K562 (cell line): ENCODE data around the gene GAL3ST3. TPM values are rescaled to one million over a fixed set of nuclear protein-coding genes. Genes with fewer than 3 reads are reported as not detected.
A peak's percentile ranks its signal among the peaks of the same experiment; 100 is the strongest.

Experiments used
- ATAC-seq: fragments of 200-7000 bp; cut with Tn5 transposase; 3 replicates; pipeline ENCODE4 v1.9.1; 2020; ENCODE audit warnings: moderate library complexity
- BruUV-seq: library from RNA; stranded (reverse); fragments of 400-500 nt; replicated peaks from 2 replicates; lab custom pipeline; 2021; lab: Mats Ljungman, UMichigan
- CTCF ChIA-PET: fragments of 300-600 bp; formaldehyde crosslinking; extraction: SDS; loops from one replicate; lab custom pipeline; 2021; ENCODE audit warnings: low intra/inter-chr PET ratio; lab: Yijun Ruan, JAX
- POLR2A ChIA-PET: fragments of 300-600, 350-650 bp; sonication (Branson Sonifier 250); formaldehyde crosslinking; extraction: SDS; loops from one replicate; lab custom pipeline; 2021; ENCODE audit warnings: antibody characterized with exemption, inconsistent platforms; lab: Yijun Ruan, JAX
- DNase-seq, 4 experiments: peaks; one replicate each; pipeline versions ENCODE4 v3.0.0 to v3.0.0-alpha.2; 2011 to 2018; ENCODE audit warnings: low spot score in 3 of 4, mixed read lengths in 3 of 4; ENCODE audit errors: extremely low read depth in 1 of 4
- FAIRE-seq: peaks from 2 replicates; lab custom pipeline; 2011; peaks lifted over from hg19 to GRCh38; lab: Jason Lieb, UNC
- H2AFZ ChIP-seq: 2 replicates; pipeline ENCODE4 v1.6.0; 2011; ENCODE audit warnings: low read depth, low read length, control low read depth, inconsistent platforms
- H3K27ac ChIP-seq: fragments of 200-600 bp; 3 replicates; pipeline ENCODE4 v1.8.0; 2011; ENCODE audit warnings: low read depth, mild to moderate bottlenecking, control low read depth, inconsistent platforms, low read length, moderate library complexity, mixed read lengths; ENCODE audit errors: extremely low read depth
- H3K27me3 ChIP-seq, 2 experiments: fragments of 300-600 bp in 1 of 2; 2 replicates in 1 of 2; 3 replicates in 1 of 2; pipeline versions ENCODE4 v1.6.0 to v1.8.0; 2011; ENCODE audit warnings: inconsistent platforms in 2 of 2, low read length in 2 of 2, mild to moderate bottlenecking in 1 of 2, mixed read lengths in 1 of 2, moderate library complexity in 1 of 2; ENCODE audit not compliant: control insufficient read depth in 2 of 2, insufficient read depth in 2 of 2
- H3K36me3 ChIP-seq: fragments of 300-600 bp; 3 replicates; pipeline ENCODE4 v1.8.0; 2011; ENCODE audit warnings: mild to moderate bottlenecking, low read length, inconsistent platforms; ENCODE audit not compliant: control insufficient read depth, insufficient read depth
- H3K4me1 ChIP-seq, 2 experiments: fragments of 200-600 bp in 1 of 2; replicated peaks in 1 of 2; 2 replicates in 1 of 2; 3 replicates in 1 of 2; pipeline versions ENCODE4 v1.5.1 to v1.8.0; 2011; ENCODE audit warnings: inconsistent platforms in 2 of 2, low read length in 2 of 2, mild to moderate bottlenecking in 1 of 2, mixed read lengths in 1 of 2, moderate library complexity in 1 of 2; ENCODE audit not compliant: control insufficient read depth in 2 of 2, insufficient read depth in 2 of 2
- H3K4me2 ChIP-seq: 2 replicates; pipeline ENCODE4 v1.6.1; 2011; ENCODE audit warnings: low read length, control low read depth, inconsistent platforms, mixed read lengths; ENCODE audit not compliant: insufficient read depth
- H3K4me3 ChIP-seq: fragments of 200-600 bp; sonication (generic), shearing (Covaris generic); 2 replicates; pipeline ENCODE4 v1.5.1; 2016; ENCODE audit warnings: control low read depth, inconsistent platforms
- H3K79me2 ChIP-seq: fragments of 200-600 bp; 3 replicates; pipeline ENCODE4 v1.8.0; 2011; ENCODE audit warnings: low read length, inconsistent platforms; ENCODE audit not compliant: control insufficient read depth, insufficient read depth
- H3K9ac ChIP-seq, 2 experiments: 2 replicates each; pipeline versions ENCODE4 v1.6.0 to v1.6.1; 2011; ENCODE audit warnings: low read depth in 2 of 2, low read length in 2 of 2, control low read depth in 1 of 2, inconsistent platforms in 1 of 2, mild to moderate bottlenecking in 1 of 2, mixed read lengths in 1 of 2; ENCODE audit not compliant: insufficient read depth in 1 of 2
- H3K9me1 ChIP-seq: one replicate; pipeline ENCODE4 v1.6.0; 2011; ENCODE audit warnings: inconsistent platforms, mild to moderate bottlenecking, low read length, moderate library complexity; ENCODE audit not compliant: control insufficient read depth, insufficient read depth
- H3K9me3 ChIP-seq: replicated peaks from 2 replicates; pipeline ENCODE4 v1.5.1; 2011; ENCODE audit warnings: low read depth, low read length, inconsistent platforms; ENCODE audit not compliant: control insufficient read depth, insufficient read depth
- H4K20me1 ChIP-seq: replicated peaks from 2 replicates; pipeline ENCODE4 v1.6.1; 2011; ENCODE audit warnings: low read length, inconsistent platforms, mixed read lengths; ENCODE audit not compliant: control insufficient read depth, insufficient read depth
- BACH1 ChIP-seq: fragments of 200-800 bp; sonication (Bioruptor generic); IDR thresholded peaks from 2 replicates; pipeline ENCODE4 v1.6.1; 2016; ENCODE audit warnings: missing genetic modification characterization, missing compliant biosample characterization
- CBX1 ChIP-seq: sonication (generic); IDR thresholded peaks from 2 replicates; pipeline ENCODE4 v1.6.1; 2016; ENCODE audit warnings: antibody characterized with exemption, low read depth, mild to moderate bottlenecking
- CEBPG ChIP-seq, 3 experiments: fragments of 200-800 bp in 1 of 3; sonication (Bioruptor generic) in 1 of 3; sonication (generic) in 1 of 3; formaldehyde crosslinking in 1 of 3; IDR thresholded peaks in 2 of 3; conservative IDR thresholded peaks in 1 of 3; 2 replicates each; pipeline versions ENCODE4 v1.6.1 to v1.8.0; 2016 to 2022; ENCODE audit warnings: missing compliant biosample characterization in 2 of 3, missing genetic modification characterization in 2 of 3, mild to moderate bottlenecking in 1 of 3, missing genetic modification reagents in 1 of 3
- ELF1 ChIP-seq: fragments of 200-800 bp; sonication (Bioruptor generic); IDR thresholded peaks from 2 replicates; pipeline ENCODE4 v1.6.1; 2016; ENCODE audit warnings: missing genetic modification characterization, missing compliant biosample characterization
- HMGN3 ChIP-seq: IDR thresholded peaks from 2 replicates; pipeline ENCODE4 v1.6.1; 2011; ENCODE audit warnings: borderline replicate concordance, low read depth, mild to moderate bottlenecking, mixed read lengths, low read length; ENCODE audit not compliant: insufficient read length; ENCODE audit errors: extremely low read depth
- HSF4 ChIP-seq: fragments of 250-450 bp; sonication (Bioruptor Pico); IDR thresholded peaks from 2 replicates; pipeline ENCODE4 v2.1.2; 2022; ENCODE audit warnings: mild to moderate bottlenecking, moderate library complexity, borderline replicate concordance
- KLF16 ChIP-seq: IDR thresholded peaks from 2 replicates; pipeline ENCODE4 v1.6.1; 2016; ENCODE audit warnings: antibody characterized with exemption
- MCM2 ChIP-seq: fragments of 450-650 bp; IDR thresholded peaks from 2 replicates; pipeline ENCODE4 v1.6.1; 2017; ENCODE audit warnings: low read depth, mild to moderate bottlenecking
- MED1 ChIP-seq: sonication (generic); formaldehyde crosslinking; IDR thresholded peaks from 2 replicates; pipeline ENCODE4 v1.8.1; 2023; ENCODE audit warnings: missing genetic modification reagents, borderline replicate concordance
- NCOA4 ChIP-seq: fragments of 450-650 bp; IDR thresholded peaks from 2 replicates; pipeline ENCODE4 v1.6.1; 2018; ENCODE audit warnings: mild to moderate bottlenecking; ENCODE audit not compliant: partially characterized antibody
- NR1H2 ChIP-seq: sonication (generic); formaldehyde crosslinking; IDR thresholded peaks from 2 replicates; pipeline ENCODE4 v1.4.0; 2020; ENCODE audit warnings: mild to moderate bottlenecking, missing genetic modification reagents
- PKNOX1 ChIP-seq: fragments of 450-650 bp; IDR thresholded peaks from 2 replicates; pipeline ENCODE4 v1.6.1; 2016
- RAD51 ChIP-seq: fragments of 450-650 bp; IDR thresholded peaks from 2 replicates; pipeline ENCODE4 v1.7.1; 2016; ENCODE audit warnings: low read depth, mild to moderate bottlenecking, borderline replicate concordance
- RCOR1 ChIP-seq, 2 experiments: IDR thresholded peaks; 2 replicates each; pipeline ENCODE4 v1.6.1; 2012; ENCODE audit warnings: low read depth in 2 of 2, low read length in 2 of 2, borderline replicate concordance in 1 of 2, improper control_type of control experiment in 1 of 2
- SMC3 ChIP-seq: conservative IDR thresholded peaks from 2 replicates; pipeline ENCODE4 v1.6.1; 2011; ENCODE audit warnings: low read depth, low read length, improper control_type of control experiment; ENCODE audit not compliant: insufficient read depth
- STAT5B ChIP-seq: fragments of 250-450 bp; sonication (Bioruptor Pico); IDR thresholded peaks from 2 replicates; pipeline ENCODE4 v1.8.0; 2021; ENCODE audit warnings: mild to moderate bottlenecking, inconsistent platforms
- TAF1 ChIP-seq: IDR thresholded peaks from 2 replicates; pipeline ENCODE4 v1.6.1; 2011; ENCODE audit warnings: mild to moderate bottlenecking, low read length, moderate library complexity; ENCODE audit not compliant: insufficient read depth, control insufficient read depth, severe bottlenecking; ENCODE audit errors: extremely low read depth
- TAF7 ChIP-seq: fragments of 450-650 bp; IDR thresholded peaks from 2 replicates; pipeline ENCODE4 v1.6.1; 2016; ENCODE audit warnings: missing genetic modification characterization, missing compliant biosample characterization
- TAL1 ChIP-seq: fragments of 450-650 bp; IDR thresholded peaks from 2 replicates; pipeline ENCODE4 v1.6.1; 2016; ENCODE audit warnings: mild to moderate bottlenecking
- XRCC3 ChIP-seq: fragments of 450-650 bp; IDR thresholded peaks from 2 replicates; pipeline ENCODE4 v1.6.1; 2017; ENCODE audit warnings: mild to moderate bottlenecking, moderate library complexity
- ZEB2 ChIP-seq: fragments of 450-650 bp; IDR thresholded peaks from 2 replicates; pipeline ENCODE4 v1.6.1; 2016
- ZNF263 ChIP-seq: sonication (generic); formaldehyde crosslinking; IDR thresholded peaks from 2 replicates; pipeline ENCODE4 v1.8.0; 2022; ENCODE audit warnings: mild to moderate bottlenecking, missing genetic modification reagents, borderline replicate concordance
- ZNF398 ChIP-seq: fragments of 250-450 bp; sonication (Bioruptor Pico); IDR thresholded peaks from 2 replicates; pipeline ENCODE4 v1.8.0; 2021; ENCODE audit warnings: moderate library complexity, mild to moderate bottlenecking, inconsistent platforms
- WGBS: fragments of 100-300 bp; shearing (Covaris generic); methylation state at CpG from one replicate; pipeline ENCODE4 v1.1.6; 2016; ENCODE audit warnings: low coverage, mixed read lengths; ENCODE audit not compliant: insufficient coverage; ENCODE audit errors: missing lambda C conversion rate; 5-methylcytosine and 5-hydroxymethylcytosine counted together
- in situ Hi-C: fragments of 300-500 bp; cut with MboI; formaldehyde crosslinking; loops from 4 replicates; pipeline ENCODE4 v1.15.0; 2018; ENCODE audit warnings: inconsistent platforms, mixed read lengths
- intact Hi-C: fragments of 100-400 bp; cut with micrococcal nuclease; formaldehyde crosslinking; loops from 2 replicates; pipeline ENCODE4 v1.14.2; 2022
- polyA plus RNA-seq, 8 experiments: library from polyadenylated mRNA; depleted of rRNA in 4 of 8; stranded (reverse) in 5 of 8; unstranded in 3 of 8; fragments of >200 nt; fragmentation: Nextera tagmentation in 2 of 8; fragmentation: Illumina TruSeq in 1 of 8; extraction: Ambion mirVana in 2 of 8; extraction: Trizol in 1 of 8; gene quantifications; 2 replicates each; pipeline versions ENCODE4 v1.2.1 to v1.2.3, GENCODE V29; 2011 to 2014; ENCODE audit warnings: inconsistent platforms in 1 of 8, missing spikeins in 1 of 8
- total RNA-seq, 7 experiments: library from RNA; depleted of rRNA in 6 of 7; stranded (reverse); fragments of >200 nt in 6 of 7; fragmentation: Illumina TruSeq in 2 of 7; extraction: Trizol in 2 of 7; gene quantifications; 2 replicates each; pipeline versions ENCODE4 v1.2.1 to v1.2.3, GENCODE V29; 2011 to 2021; ENCODE audit warnings: low replicate concordance in 1 of 7

GAL3ST3 gene
- total and polyA plus RNA-seq, 9 of the 15 experiments (the other 6 are each of a cell fraction or from before 2014, with no cell fraction given): not detected

- WGBS: 34% methylated on average over 6 of the region's 7 CpGs
- no TSS peak for BruUV-seq
- Histone ChIP-seq H3K79me2 (no peaks in the 10 kb centered on the region), H3K27me3 (no peaks in the 10 kb centered on the region), H3K4me3 (no peak overlapping the region), H3K9ac (peak overlapping the region in 1 of 2 experiments; percentile 62; a peak in 2 of 4 replicates), H4K20me1 (no peaks in the 10 kb centered on the region), H3K27ac (no peak overlapping the region), H3K36me3 (no peaks in the 10 kb centered on the region), H3K9me1 (peaks cover 2% of the 10 kb centered on the region), H3K9me3 (no peaks in the 10 kb centered on the region), H2AFZ (no peak overlapping the region), H3K4me2 (no peak overlapping the region), H3K4me1 (peaks cover 26 to 59% of the 10 kb centered on the region in 2 experiments)
- ChIA-PET CTCF (no interaction called here), POLR2A (interaction anchor here (0.6 to 2.2 kb wide), 5 partner anchors 8 to 298 kb away, joined by 3 to 9 read pairs (median 5); partner anchors contain the start of gene BANF1)
- DNase-seq: peak in 1 of 4 experiments; percentile 44
- in situ Hi-C loops (no loop called here), intact Hi-C loops (no loop called here)
- FAIRE-seq: no peak
- ATAC-seq: peak; percentile 73
- TF ChIP-seq ZNF263 (peak; percentile 98), TAF7 (tag) (no peak), RAD51 (no peak), BACH1 (tag) (no peak), TAF1 (no peak), MED1 (no peak), RCOR1 (IDR thresholded peaks at IDR 0.05; ENCODE audit: borderline replicate concordance in 1 of 2, low read depth in 2 of 2, low read length in 2 of 2) (peak in 1 of 2 experiments; percentile 17; a peak in 1 of 4 replicates), ELF1 (tag) (no peak), ZNF398 (CRISPR knock-in tag) (no peak), KLF16 (no peak), SMC3 (no peak), STAT5B (CRISPR knock-in tag) (no peak), MCM2 (peak; percentile 88), CBX1 (no peak), HSF4 (CRISPR knock-in tag) (no peak), TAL1 (no peak), NCOA4 (no peak), PKNOX1 (peak; percentile 45), NR1H2 (0 out of 2 replicates have a peak, but pooled peaks have one; percentile 2), XRCC3 (no peak), CEBPG (CRISPR knock-in tag; IDR thresholded peaks at IDR 0.05) (no peak), CEBPG (tag; conservative IDR thresholded peaks at IDR 0.05 in 1 of 2, IDR thresholded peaks at IDR 0.05 in 1 of 2) (no peak), HMGN3 (no peak), ZEB2 (no peak)
Observed at GRCh38 chr11:66013762-66014100, 35.2 kb downstream of the GAL3ST3 start.
